ENCODE results near the gene CCDC6. TPM values are rescaled to one million over a fixed set of nuclear protein-coding genes. Genes with fewer than 3 reads are reported as not detected.

The CCDC6 gene
- total and polyA plus RNA-seq, 2 of the 4 experiments (the other 2 are of a cell fraction): 21.8 to 30.8 TPM

DNA sequence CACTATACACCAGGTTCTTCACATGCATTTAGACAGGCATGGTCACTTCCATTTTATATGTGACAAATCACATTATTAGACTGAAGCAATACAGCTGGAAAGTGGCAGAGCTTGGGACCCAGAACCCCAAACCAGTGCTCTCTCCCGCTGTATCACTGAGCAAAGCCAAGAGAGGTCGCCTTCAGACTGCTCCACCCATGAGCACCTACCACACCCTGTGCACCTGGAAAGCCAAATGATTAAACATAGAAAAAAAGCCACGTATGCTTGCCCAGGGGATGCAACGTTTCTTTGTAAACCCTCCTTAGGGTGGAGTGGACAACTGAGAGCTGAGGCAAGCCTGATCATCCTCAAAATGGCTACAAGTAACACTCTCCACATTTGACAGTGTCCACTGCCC, 72.5 kb downstream of the CCDC6 start:
- Histone ChIP-seq H3K4me2 (ENCODE audit: low read depth, low read length) (no peak overlapping the region), H3K4ac (ENCODE audit: low read depth, low read length) (no peak overlapping the region), H3K9ac (ENCODE audit: low read depth, low read length) (no peak overlapping the region), H3K14ac (replicated peaks; ENCODE audit: low read depth, low read length) (no peak overlapping the region), H3K27ac (ENCODE audit: insufficient read depth, low read length) (no peak overlapping the region), H3K4me1 (ENCODE audit: control insufficient read depth, insufficient read depth, low read length) (no peaks in the 10 kb centered on the region), H2BK20ac (ENCODE audit: low read depth, low read length) (no peak overlapping the region), H3K4me3 (ENCODE audit: insufficient read depth, low read depth, low read length) (no peak overlapping the region), H3K79me1 (ENCODE audit: low read depth in 1 of 2, low read length in 2 of 2) (peaks cover 15 to 48% of the 10 kb centered on the region in 2 experiments), H3K9me3 (ENCODE audit: control insufficient read depth, insufficient read depth, low read length) (no peaks in the 10 kb centered on the region), H2BK15ac (ENCODE audit: low read depth, low read length) (no peak overlapping the region), H3K27me3 (ENCODE audit: control insufficient read depth, insufficient read depth, low read length) (no peaks in the 10 kb centered on the region), H2AFZ (replicated peaks; ENCODE audit: low read length, poor library complexity) (no peak overlapping the region), H4K20me1 (ENCODE audit: insufficient read depth, low read length) (peaks cover 5% of the 10 kb centered on the region; the same call in 1 of the 2 replicates), H2AK5ac (ENCODE audit: low read depth, low read length) (no peak overlapping the region), H4K5ac (ENCODE audit: low read depth, low read length) (no peak overlapping the region), H2BK5ac (ENCODE audit: low read depth, low read length, poor library complexity, severe bottlenecking) (no peak overlapping the region), H3K23ac (ENCODE audit: low read depth, low read length) (no peak overlapping the region), H3K18ac (ENCODE audit: low read depth, low read length) (no peak overlapping the region), H2BK120ac (ENCODE audit: low read depth, low read length) (no peak overlapping the region), H3K56ac (ENCODE audit: extremely low read depth, insufficient read depth, low read length) (no peak overlapping the region), H4K8ac (ENCODE audit: low read depth in 2 of 2, low read length in 2 of 2) (no peak overlapping the region), H3K9me1 (ENCODE audit: insufficient read depth, low read length) (peaks cover 12% of the 10 kb centered on the region), H2AK9ac (replicated peaks; ENCODE audit: low read depth, low read length, poor library complexity) (no peak overlapping the region), H4K91ac (ENCODE audit: insufficient read depth, low read depth, low read length) (no peak overlapping the region), H3K36me3 (ENCODE audit: control insufficient read depth, insufficient read depth, low read length) (peaks cover 5% of the 10 kb centered on the region; the same call in 1 of the 2 replicates)
- POLR2A ChIA-PET (ENCODE audit: unreplicated experiment): no interaction called here
- dilution Hi-C loops (cut with HindIII; ENCODE audit: low sequenced_read_pairs, unreplicated experiment) (no loop called here), intact Hi-C loops (cut with micrococcal nuclease) (no loop called here), in situ Hi-C loops (cut with MboI; ENCODE audit: low sequenced_read_pairs) (loop anchor here (10.0 kb wide), 1 partner anchor 209 kb away; no protein-coding TSS in a partner anchor)
- CTCF ChIA-PET: no interaction called here
- TF ChIP-seq RCOR1 (IDR thresholded peaks at IDR 0.05; ENCODE audit: insufficient replicate concordance, low read length) (no peak), CEBPB (IDR thresholded peaks at IDR 0.05; ENCODE audit: low read depth, low read length) (no peak), MXI1 (IDR thresholded peaks at IDR 0.05; ENCODE audit: borderline replicate concordance, low read depth, low read length) (no peak), BHLHE40 (IDR thresholded peaks at IDR 0.05; ENCODE audit: low read depth, low read length) (no peak), RFX5 (IDR thresholded peaks at IDR 0.05; ENCODE audit: low read depth, low read length) (no peak), POLR2A (IDR thresholded peaks at IDR 0.05; ENCODE audit: low read depth, low read length) (no peak), SMC3 (IDR thresholded peaks at IDR 0.05; ENCODE audit: low read depth, low read length) (no peak), RAD21 (IDR thresholded peaks at IDR 0.05; ENCODE audit: low read length) (no peak), CHD1 (IDR thresholded peaks at IDR 0.05; ENCODE audit: low read depth, low read length) (no peak)
- TF ChIP-seq, protein P1, sequence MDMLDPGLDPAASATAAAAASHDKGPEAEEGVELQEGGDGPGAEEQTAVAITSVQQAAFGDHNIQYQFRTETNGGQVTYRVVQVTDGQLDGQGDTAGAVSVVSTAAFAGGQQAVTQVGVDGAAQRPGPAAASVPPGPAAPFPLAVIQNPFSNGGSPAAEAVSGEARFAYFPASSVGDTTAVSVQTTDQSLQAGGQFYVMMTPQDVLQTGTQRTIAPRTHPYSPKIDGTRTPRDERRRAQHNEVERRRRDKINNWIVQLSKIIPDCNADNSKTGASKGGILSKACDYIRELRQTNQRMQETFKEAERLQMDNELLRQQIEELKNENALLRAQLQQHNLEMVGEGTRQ (IDR thresholded peaks at IDR 0.05; ENCODE audit: low read depth, low read length): no peak
- no CpG with 5 or more reads among the region's 4 CpGs for WGBS, 2 experiments (ENCODE audit: extremely low coverage in 2 of 2, insufficient read length in 1 of 2)
- ATAC-seq (ENCODE audit: low read depth) (no peak), DNase-seq (no peak)
- BruUV-seq (replicated peaks): no TSS peak

Measured in IMR-90 (cell line).